ENCODE data around the gene TTN.

Gene TTN

GRCh38 chr2:178819147-178819875 lies 12.1 kb upstream of the TTN start:
- TF ChIP-seq CTCF (conservative IDR thresholded peaks at IDR 0.05; ENCODE audit: low read length), result no peak
- no peak overlapping the region for H3K4me3 ChIP-seq (ENCODE audit: low read length)
- peak; percentile 12 for DNase-seq (ENCODE audit: low read depth)

- H3K4me3 ChIP-seq (ENCODE audit: low read length), result no peak overlapping the region
- no peak for TF ChIP-seq CTCF (conservative IDR thresholded peaks at IDR 0.05; ENCODE audit: low read length)
- no peak for DNase-seq (ENCODE audit: low read depth)
These were observed 4.7 kb upstream of the TTN start for GRCh38 chr2:178811901-178812300.

GRCh38 chr2:178811045-178811444 lies 3.8 kb upstream of the TTN start:
- no peak overlapping the region for H3K4me3 ChIP-seq (ENCODE audit: low read length)
- no peak for TF ChIP-seq CTCF (conservative IDR thresholded peaks at IDR 0.05; ENCODE audit: low read length)
- DNase-seq (ENCODE audit: low read depth), result no peak

GRCh38 chr2:178810422-178810821 lies 3.2 kb upstream of the TTN start:
- TF ChIP-seq CTCF (conservative IDR thresholded peaks at IDR 0.05; ENCODE audit: low read length), result no peak
- H3K4me3 ChIP-seq (ENCODE audit: low read length), result no peak overlapping the region
- no peak for DNase-seq (ENCODE audit: low read depth)

GRCh38 chr2:178806543-178806942 lies 680 bp downstream of the TTN start:
- DNase-seq (ENCODE audit: low read depth), result no peak
- TF ChIP-seq CTCF (conservative IDR thresholded peaks at IDR 0.05; ENCODE audit: low read length), result no peak
- H3K4me3 ChIP-seq (ENCODE audit: low read length), result no peak overlapping the region

GRCh38 chr2:178805457-178805856 lies 1.8 kb downstream of the TTN start:
- no peak for TF ChIP-seq CTCF (conservative IDR thresholded peaks at IDR 0.05; ENCODE audit: low read length)
- DNase-seq (ENCODE audit: low read depth), result no peak
- H3K4me3 ChIP-seq (ENCODE audit: low read length), result no peak overlapping the region

GRCh38 chr2:178804791-178805190 lies 2.4 kb downstream of the TTN start:
- TF ChIP-seq CTCF (conservative IDR thresholded peaks at IDR 0.05; ENCODE audit: low read length), result peak; percentile 53
- H3K4me3 ChIP-seq (ENCODE audit: low read length), result no peak overlapping the region
- peak; percentile 5 for DNase-seq (ENCODE audit: low read depth)

Data from AG10803 (cell line).